HEK293T (cell line): Measurements from ENCODE around the gene MTOR.

Experiments used
- FOXA1 ChIP-seq: fragments of 450-650 bp; IDR thresholded peaks from 2 replicates; pipeline ENCODE4 v1.6.1; 2016; ENCODE audit warnings: mild to moderate bottlenecking
- L3MBTL2 ChIP-seq: fragments of 450-650 bp; conservative IDR thresholded peaks from 2 replicates; pipeline ENCODE4 v1.6.1; 2016; ENCODE audit warnings: mild to moderate bottlenecking
- SUZ12 ChIP-seq: fragments of 450-650 bp; IDR thresholded peaks from 2 replicates; pipeline ENCODE4 v1.6.1; 2016; ENCODE audit warnings: mild to moderate bottlenecking

- no peak for TF ChIP-seq FOXA1
- TF ChIP-seq L3MBTL2, result no peak
- no peak for TF ChIP-seq SUZ12
Measured at GRCh38 chr1:11285883-11286734, 23.8 kb upstream of the MTOR start.
